ENCODE data around the gene SHLD2. TPM values are rescaled to one million over a fixed set of nuclear protein-coding genes. Genes with fewer than 3 reads are reported as not detected.

SHLD2 gene
- polyA plus RNA-seq, 3 donors = 10.2 to 16.3 (median 16.2) TPM

DNA sequence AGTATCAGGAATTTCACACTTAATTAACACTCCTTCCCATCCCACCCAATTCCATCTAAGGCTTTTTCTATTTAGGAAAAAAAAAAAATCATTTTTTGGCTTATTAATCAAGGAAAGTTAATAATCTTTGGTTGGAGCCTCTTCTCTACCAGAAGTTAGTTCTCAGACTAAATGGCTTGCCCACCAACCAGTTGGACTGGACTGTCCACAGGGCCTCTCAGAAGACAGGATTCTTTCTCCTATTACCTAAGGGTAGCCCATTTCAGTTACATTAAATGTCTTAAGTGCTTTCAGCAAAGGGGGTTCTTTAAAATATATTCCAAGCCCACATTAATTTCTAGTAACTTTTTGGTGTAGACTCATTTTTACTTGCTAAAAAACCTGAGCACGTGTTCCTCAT, 35.6 kb upstream of the SHLD2 start:
- Histone ChIP-seq H3K9me3 (replicated peaks in 1 of 2; ENCODE audit: control insufficient read depth in 1 of 2, insufficient read depth in 1 of 2, low read length in 2 of 2) (no peaks in the 10 kb centered on the region), H3K9ac (ENCODE audit: insufficient read depth, low read length, poor library complexity, severe bottlenecking) (no peak overlapping the region), H2AFZ (ENCODE audit: insufficient read depth, low read depth, low read length, poor library complexity, severe bottlenecking) (no peak overlapping the region), H3K4me2 (replicated peaks; ENCODE audit: extremely low read depth, low read length, poor library complexity, severe bottlenecking) (no peak overlapping the region), H3K79me2 (ENCODE audit: insufficient read depth, low read length) (no peaks in the 10 kb centered on the region), H4K20me1 (ENCODE audit: insufficient read depth, low read length) (peaks cover 18% of the 10 kb centered on the region), H3K36me3 (replicated peaks in 1 of 2; ENCODE audit: control insufficient read depth in 1 of 2, insufficient read depth in 2 of 2, low read length in 2 of 2) (peaks cover 81 to 96% of the 10 kb centered on the region in 2 donors), H3K27me3 (ENCODE audit: control insufficient read depth in 2 of 2, insufficient read depth in 2 of 2, low read length in 2 of 2) (no peaks in the 10 kb centered on the region), H3K4me1 (ENCODE audit: control insufficient read depth in 1 of 2, insufficient read depth in 2 of 2, low read length in 2 of 2) (peaks cover 11 to 12% of the 10 kb centered on the region in 2 donors), H3K4me3 (replicated peaks in 1 of 3; ENCODE audit: low read depth in 2 of 3, low read length in 3 of 3) (no peak overlapping the region), H3K27ac (ENCODE audit: low read depth in 1 of 2, low read length in 2 of 2) (no peak overlapping the region)
- H3K27me3 Mint-ChIP-seq (ENCODE audit: low read depth in 3 of 3) = no peaks in the 10 kb centered on the region
- no peaks in the 10 kb centered on the region for H3K4me1 Mint-ChIP-seq
- intact Hi-C loops (cut with micrococcal nuclease) = no loop called here
- peaks cover 73 to 83% of the 10 kb centered on the region in 2 donors for H3K36me3 Mint-ChIP-seq
- WGBS (ENCODE audit: insufficient coverage) = no CpG with 5 or more reads among the region's 1 CpG
- DNase-seq = no peak
- H3K9me3 Mint-ChIP-seq = no peaks in the 10 kb centered on the region
- H3K4me3 Mint-ChIP-seq = no peak overlapping the region
- peak overlapping the region in 1 of 7 donors; percentile 15 for H3K27ac Mint-ChIP-seq
- TF ChIP-seq, protein P1, sequence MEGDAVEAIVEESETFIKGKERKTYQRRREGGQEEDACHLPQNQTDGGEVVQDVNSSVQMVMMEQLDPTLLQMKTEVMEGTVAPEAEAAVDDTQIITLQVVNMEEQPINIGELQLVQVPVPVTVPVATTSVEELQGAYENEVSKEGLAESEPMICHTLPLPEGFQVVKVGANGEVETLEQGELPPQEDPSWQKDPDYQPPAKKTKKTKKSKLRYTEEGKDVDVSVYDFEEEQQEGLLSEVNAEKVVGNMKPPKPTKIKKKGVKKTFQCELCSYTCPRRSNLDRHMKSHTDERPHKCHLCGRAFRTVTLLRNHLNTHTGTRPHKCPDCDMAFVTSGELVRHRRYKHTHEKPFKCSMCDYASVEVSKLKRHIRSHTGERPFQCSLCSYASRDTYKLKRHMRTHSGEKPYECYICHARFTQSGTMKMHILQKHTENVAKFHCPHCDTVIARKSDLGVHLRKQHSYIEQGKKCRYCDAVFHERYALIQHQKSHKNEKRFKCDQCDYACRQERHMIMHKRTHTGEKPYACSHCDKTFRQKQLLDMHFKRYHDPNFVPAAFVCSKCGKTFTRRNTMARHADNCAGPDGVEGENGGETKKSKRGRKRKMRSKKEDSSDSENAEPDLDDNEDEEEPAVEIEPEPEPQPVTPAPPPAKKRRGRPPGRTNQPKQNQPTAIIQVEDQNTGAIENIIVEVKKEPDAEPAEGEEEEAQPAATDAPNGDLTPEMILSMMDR (IDR thresholded peaks at IDR 0.05) = no peak

DNA sequence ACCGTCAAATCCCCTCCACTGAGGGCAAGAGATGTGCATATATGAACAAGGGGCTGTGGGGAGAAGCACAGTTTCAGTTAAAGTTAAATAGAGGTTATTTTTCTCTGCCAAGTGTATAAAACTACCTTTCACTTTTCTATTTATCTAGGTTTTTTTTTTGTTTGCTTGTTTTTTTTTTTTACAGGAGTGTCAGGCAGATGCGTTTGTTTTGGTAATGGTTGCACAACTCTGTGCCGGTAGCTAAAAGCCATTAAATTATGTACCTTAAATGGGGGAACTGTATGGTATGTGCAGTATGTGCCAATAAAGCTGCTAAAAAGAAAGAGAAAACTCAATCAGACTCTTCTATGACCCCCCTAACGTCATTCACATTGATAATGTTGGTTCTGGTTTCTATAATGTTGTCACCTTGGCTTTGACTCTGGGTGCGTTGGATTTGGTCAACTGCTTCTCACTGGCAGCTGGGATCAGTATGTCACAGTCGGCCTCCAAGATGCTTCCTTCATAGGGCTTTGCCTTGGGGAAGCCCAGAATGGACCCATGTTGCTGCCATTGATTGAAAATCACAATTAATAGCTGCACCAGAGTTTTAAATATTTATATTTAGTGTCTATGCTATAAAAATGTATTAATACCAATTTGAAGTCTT, 34.6 kb upstream of the SHLD2 start:
- Histone ChIP-seq H4K20me1 (ENCODE audit: insufficient read depth, low read length) (peaks cover 13% of the 10 kb centered on the region), H3K4me2 (replicated peaks; ENCODE audit: extremely low read depth, low read length, poor library complexity, severe bottlenecking) (no peak overlapping the region), H3K27me3 (ENCODE audit: control insufficient read depth in 2 of 2, insufficient read depth in 2 of 2, low read length in 2 of 2) (no peaks in the 10 kb centered on the region), H3K9me3 (replicated peaks in 1 of 2; ENCODE audit: control insufficient read depth in 1 of 2, insufficient read depth in 1 of 2, low read length in 2 of 2) (no peaks in the 10 kb centered on the region), H3K79me2 (ENCODE audit: insufficient read depth, low read length) (no peaks in the 10 kb centered on the region), H3K4me3 (replicated peaks in 1 of 3; ENCODE audit: low read depth in 2 of 3, low read length in 3 of 3) (no peak overlapping the region), H3K4me1 (ENCODE audit: control insufficient read depth in 1 of 2, insufficient read depth in 2 of 2, low read length in 2 of 2) (peaks cover 1 to 2% of the 10 kb centered on the region in 2 donors), H3K36me3 (replicated peaks in 1 of 2; ENCODE audit: control insufficient read depth in 1 of 2, insufficient read depth in 2 of 2, low read length in 2 of 2) (peaks cover 87 to 96% of the 10 kb centered on the region in 2 donors), H3K27ac (ENCODE audit: low read depth in 1 of 2, low read length in 2 of 2) (no peak overlapping the region), H2AFZ (ENCODE audit: insufficient read depth, low read depth, low read length, poor library complexity, severe bottlenecking) (no peak overlapping the region), H3K9ac (ENCODE audit: insufficient read depth, low read length, poor library complexity, severe bottlenecking) (no peak overlapping the region)
- TF ChIP-seq, protein P1 (IDR thresholded peaks at IDR 0.05) = no peak
- intact Hi-C loops (cut with micrococcal nuclease) = no loop called here
- Mint-ChIP-seq H3K4me1 (no peaks in the 10 kb centered on the region), H3K9me3 (no peaks in the 10 kb centered on the region), H3K4me3 (no peak overlapping the region), H3K36me3 (peaks cover 80 to 93% of the 10 kb centered on the region in 2 donors), H3K27ac (peak overlapping the region in 3 of 7 donors; percentile 31 to 77 (median 57)), H3K27me3 (ENCODE audit: low read depth in 3 of 3) (no peaks in the 10 kb centered on the region)
- WGBS (ENCODE audit: insufficient coverage) = no CpG with 5 or more reads among the region's 6 CpGs
- no peak for DNase-seq

Measured in CD14-positive monocyte (primary cell).